Type B pancreatic cell (in vitro differentiated cells): ENCODE results near the gene BACH2. TPM values are rescaled to one million over a fixed set of nuclear protein-coding genes. Genes with fewer than 3 reads are reported as not detected.
"Not testable (repeated sequence)": the region's sequence is repeated elsewhere in the genome, so short reads cannot be mapped to it uniquely, and the experiment has no call there.

ENCODE experiments used
- DNase-seq: peaks from one replicate; pipeline ENCODE4 v3.0.0; 2021; ENCODE audit warnings: mixed read lengths; ENCODE audit not compliant: unreplicated experiment; ENCODE audit errors: extremely low spot score
- H3K27ac Mint-ChIP-seq: 2 replicates; pipeline ENCODE4 v1.8.0; 2021; ENCODE audit warnings: mild to moderate bottlenecking, mixed read lengths
- H3K27me3 Mint-ChIP-seq: 2 replicates; pipeline ENCODE4 v1.8.0; 2021; ENCODE audit warnings: mixed read lengths
- H3K36me3 Mint-ChIP-seq: 2 replicates; pipeline ENCODE4 v1.8.0; 2021; ENCODE audit warnings: mixed read lengths
- H3K4me1 Mint-ChIP-seq: one replicate; pipeline ENCODE4 v1.8.0; 2021; ENCODE audit warnings: mixed read lengths; ENCODE audit not compliant: unreplicated experiment
- H3K4me3 Mint-ChIP-seq: 2 replicates; pipeline ENCODE4 v1.8.0; 2021; ENCODE audit warnings: mild to moderate bottlenecking, mixed read lengths
- H3K9me3 Mint-ChIP-seq: 2 replicates; pipeline ENCODE4 v1.8.0; 2021; ENCODE audit warnings: mixed read lengths
- total RNA-seq: library from RNA; stranded (reverse); gene quantifications from 2 replicates; pipeline ENCODE4 v1.2.1, GENCODE V29; 2021; ENCODE audit warnings: low replicate concordance
- TF ChIP-seq, protein P1 (sequence below): fragments of 200-600 bp; sonication (generic); conservative IDR thresholded peaks from 2 replicates; pipeline ENCODE4 v1.5.0; 2021; ENCODE audit warnings: antibody characterized with exemption, mild to moderate bottlenecking

Gene BACH2
- total RNA-seq, 1 donor from 2014 or later = 33.5 TPM

DNA sequence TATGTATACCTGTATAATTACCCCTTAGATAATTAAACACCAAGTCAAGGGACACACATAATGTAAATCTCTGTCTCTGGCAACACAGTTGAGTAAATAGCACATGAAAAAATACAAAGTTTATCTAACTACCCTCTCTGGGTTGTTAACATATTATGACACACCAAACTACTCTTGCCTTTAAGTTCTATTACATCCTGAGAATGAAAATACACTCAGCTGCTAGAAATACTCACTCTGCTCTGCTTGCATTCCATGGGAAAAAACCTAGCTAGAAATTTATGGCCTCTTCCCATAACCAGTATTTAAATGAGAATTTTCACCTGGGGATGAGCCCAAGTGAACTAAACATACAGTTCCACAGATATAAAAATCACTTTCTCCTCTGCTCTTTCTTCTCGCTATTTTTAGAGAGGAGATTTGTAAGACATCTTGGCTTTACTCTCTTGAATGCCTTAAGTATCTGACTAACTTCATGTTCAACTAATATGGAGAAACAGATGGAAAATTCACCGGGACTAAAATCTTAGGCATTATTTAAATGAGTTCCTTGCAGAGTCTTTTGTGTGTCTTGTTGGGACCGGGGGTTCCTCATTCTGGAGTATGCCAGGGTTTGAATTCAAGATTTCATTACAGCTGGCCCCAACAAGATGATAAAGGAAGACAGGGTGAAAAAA lies 261.5 kb downstream of the BACH2 start:
- DNase-seq = no peak
- Mint-ChIP-seq H3K4me1 (peaks cover 10% of the 10 kb centered on the region), H3K4me3 (no peak overlapping the region), H3K36me3 (peaks cover 10% of the 10 kb centered on the region), H3K27ac (no peak overlapping the region), H3K27me3 (no peaks in the 10 kb centered on the region), H3K9me3 (peaks cover 7% of the 10 kb centered on the region)
- TF ChIP-seq, protein P1, sequence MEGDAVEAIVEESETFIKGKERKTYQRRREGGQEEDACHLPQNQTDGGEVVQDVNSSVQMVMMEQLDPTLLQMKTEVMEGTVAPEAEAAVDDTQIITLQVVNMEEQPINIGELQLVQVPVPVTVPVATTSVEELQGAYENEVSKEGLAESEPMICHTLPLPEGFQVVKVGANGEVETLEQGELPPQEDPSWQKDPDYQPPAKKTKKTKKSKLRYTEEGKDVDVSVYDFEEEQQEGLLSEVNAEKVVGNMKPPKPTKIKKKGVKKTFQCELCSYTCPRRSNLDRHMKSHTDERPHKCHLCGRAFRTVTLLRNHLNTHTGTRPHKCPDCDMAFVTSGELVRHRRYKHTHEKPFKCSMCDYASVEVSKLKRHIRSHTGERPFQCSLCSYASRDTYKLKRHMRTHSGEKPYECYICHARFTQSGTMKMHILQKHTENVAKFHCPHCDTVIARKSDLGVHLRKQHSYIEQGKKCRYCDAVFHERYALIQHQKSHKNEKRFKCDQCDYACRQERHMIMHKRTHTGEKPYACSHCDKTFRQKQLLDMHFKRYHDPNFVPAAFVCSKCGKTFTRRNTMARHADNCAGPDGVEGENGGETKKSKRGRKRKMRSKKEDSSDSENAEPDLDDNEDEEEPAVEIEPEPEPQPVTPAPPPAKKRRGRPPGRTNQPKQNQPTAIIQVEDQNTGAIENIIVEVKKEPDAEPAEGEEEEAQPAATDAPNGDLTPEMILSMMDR = no peak

DNA sequence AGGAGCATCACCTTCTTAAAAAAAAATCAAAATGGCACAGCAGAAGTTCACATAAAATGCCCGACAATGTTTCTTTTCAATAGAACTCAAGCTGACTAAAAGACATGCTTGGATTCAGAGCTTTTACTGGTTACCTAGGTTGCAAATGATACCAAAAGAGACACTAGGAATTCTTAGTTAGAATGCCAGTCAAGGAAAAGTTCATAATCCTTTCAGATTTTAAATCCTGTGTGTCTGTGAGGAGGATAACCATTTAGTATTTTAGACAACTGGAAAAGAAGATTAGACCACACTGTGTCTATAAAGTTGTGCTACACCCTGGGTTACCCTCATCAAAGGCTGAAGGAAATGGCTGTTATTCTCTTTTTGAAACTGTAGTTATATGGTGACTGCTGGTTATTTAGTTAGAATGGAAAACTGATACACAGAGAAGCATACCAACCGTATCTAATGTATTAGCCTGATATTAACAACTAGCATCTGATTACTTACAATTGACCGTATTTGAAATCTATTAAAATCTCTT lies 262.8 kb downstream of the BACH2 start:
- Mint-ChIP-seq H3K4me1 (peaks cover 10% of the 10 kb centered on the region), H3K9me3 (peaks cover 7% of the 10 kb centered on the region), H3K36me3 (peaks cover 6% of the 10 kb centered on the region), H3K4me3 (no peak overlapping the region), H3K27ac (no peak overlapping the region), H3K27me3 (no peaks in the 10 kb centered on the region)
- no peak for DNase-seq
- TF ChIP-seq, protein P1 = no peak

DNA sequence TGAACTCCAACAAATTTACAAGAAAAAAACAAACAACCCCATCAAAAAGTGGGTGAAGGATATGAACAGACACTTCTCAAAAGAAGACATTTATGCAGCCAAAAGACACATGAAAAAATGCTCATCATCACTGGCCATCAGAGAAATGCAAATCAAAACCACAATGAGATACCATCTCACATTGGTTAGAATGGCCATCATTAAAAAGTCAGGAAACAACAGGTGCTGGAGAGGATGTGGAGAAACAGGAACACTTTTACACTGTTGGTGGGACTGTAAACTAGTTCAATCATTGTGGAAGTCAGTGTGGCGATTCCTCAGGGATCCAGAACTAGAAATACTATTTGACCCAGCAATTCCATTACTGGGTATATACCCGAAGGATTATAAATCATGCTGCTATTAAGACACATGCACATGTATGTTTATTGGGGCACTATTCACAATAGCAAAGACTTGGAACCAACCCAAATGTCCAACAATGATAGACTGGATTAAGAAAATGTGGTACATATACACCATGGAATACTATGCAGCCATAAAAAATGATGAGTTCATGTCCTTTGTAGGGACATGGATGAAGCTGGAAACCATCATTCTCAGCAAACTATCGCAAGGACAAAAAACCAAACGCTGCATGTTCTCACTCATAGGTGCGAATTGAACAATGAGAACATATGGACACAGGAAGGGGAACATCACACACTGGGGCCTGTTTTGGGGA lies 264.0 kb downstream of the BACH2 start:
- not testable (repeated sequence) for H3K27me3 Mint-ChIP-seq, H3K9me3 Mint-ChIP-seq, H3K4me3 Mint-ChIP-seq, H3K4me1 Mint-ChIP-seq, H3K36me3 Mint-ChIP-seq, H3K27ac Mint-ChIP-seq, DNase-seq

DNA sequence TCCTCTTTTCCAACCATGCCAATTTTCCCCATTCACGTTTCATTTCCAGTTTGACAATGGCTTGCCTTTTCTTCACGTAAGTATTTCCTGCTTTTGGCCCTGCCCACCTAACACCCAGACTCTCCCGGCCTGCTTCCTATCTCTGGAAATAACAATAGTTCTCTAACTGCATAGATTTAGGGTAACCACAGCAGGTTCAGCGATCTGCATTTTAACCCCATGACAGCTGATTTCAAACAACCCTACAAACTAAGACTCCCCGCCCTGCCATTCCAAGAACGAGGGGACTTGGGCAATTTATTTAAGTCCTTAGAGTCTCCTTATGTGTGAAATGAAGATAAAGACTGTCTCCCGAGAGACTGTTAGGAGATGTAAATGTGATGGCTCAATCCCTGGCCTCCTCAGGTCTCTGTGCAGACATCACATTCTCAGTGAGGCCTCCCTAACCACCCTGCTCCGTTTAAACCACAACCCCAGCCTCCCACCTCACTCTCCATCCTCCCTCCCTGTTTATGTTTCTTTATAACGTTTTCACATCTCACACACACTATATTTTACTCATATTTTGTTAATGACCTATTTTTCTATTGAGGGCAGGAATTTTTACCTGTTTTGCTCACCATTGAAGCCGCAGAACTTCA lies 267.5 kb downstream of the BACH2 start:
- Mint-ChIP-seq H3K36me3 (no peaks in the 10 kb centered on the region), H3K4me3 (no peak overlapping the region), H3K27ac (no peak overlapping the region), H3K9me3 (no peaks in the 10 kb centered on the region), H3K27me3 (no peaks in the 10 kb centered on the region), H3K4me1 (peaks cover 28% of the 10 kb centered on the region)
- no peak for DNase-seq
- TF ChIP-seq, protein P1 = no peak

DNA sequence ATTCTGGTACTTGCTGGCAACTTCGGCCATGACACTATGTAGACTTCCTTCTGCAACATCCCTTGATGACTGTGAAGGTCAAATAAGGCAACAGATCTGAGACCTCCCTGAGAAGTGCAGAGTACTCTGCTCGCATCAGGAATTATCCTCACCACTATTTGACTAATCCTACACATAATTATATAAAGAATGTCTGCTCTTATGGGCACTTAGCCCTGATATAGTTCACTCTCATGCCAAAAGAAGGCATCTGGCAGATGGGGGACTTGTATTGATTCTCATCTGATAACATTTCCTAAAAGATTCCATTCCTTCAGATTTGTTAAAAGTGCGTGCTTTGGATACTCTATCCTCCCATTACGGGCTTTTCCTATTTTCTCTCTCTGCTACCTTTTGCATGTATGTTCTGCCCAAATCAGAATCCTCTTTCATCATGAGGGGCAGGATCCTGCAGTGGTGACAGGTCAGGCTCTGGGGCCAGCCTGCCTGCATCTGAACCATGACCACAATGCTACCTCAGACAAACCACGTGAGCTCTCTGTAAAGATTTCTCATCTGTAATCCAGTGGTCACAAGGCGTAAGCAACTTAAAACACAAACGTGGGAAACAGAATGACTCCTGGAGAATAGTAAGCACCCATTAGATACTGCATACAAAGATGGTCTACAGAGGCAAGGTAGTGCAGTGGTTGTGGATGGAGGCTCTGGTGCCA lies 268.4 kb downstream of the BACH2 start:
- TF ChIP-seq, protein P1 = no peak
- Mint-ChIP-seq H3K9me3 (no peaks in the 10 kb centered on the region), H3K36me3 (no peaks in the 10 kb centered on the region), H3K4me3 (no peak overlapping the region), H3K4me1 (peaks cover 25% of the 10 kb centered on the region), H3K27ac (no peak overlapping the region), H3K27me3 (no peaks in the 10 kb centered on the region)
- no peak for DNase-seq
